Measurements from ENCODE around the gene ADPRM. TPM values are rescaled to one million over a fixed set of nuclear protein-coding genes. Genes with fewer than 3 reads are reported as not detected.

The ADPRM gene
- total and polyA plus RNA-seq, 5 donors from 2014 or later: 25.1 to 58.6 (median 46.9) TPM

GRCh38 chr17:10702574-10702973, 5.2 kb downstream of the ADPRM start:
- Mint-ChIP-seq H3K4me1 (peaks cover 49 to 75% (median 64%) of the 10 kb centered on the region in 4 donors), H3K4me3 (peak overlapping the region; percentile 22 to 76 (median 54)), H3K36me3 (peaks cover 12% of the 10 kb centered on the region), H3K9me3 (no peaks in the 10 kb centered on the region), H3K27me3 (no peaks in the 10 kb centered on the region), H3K27ac (peak overlapping the region; percentile 74 to 89 (median 89))
- no peaks in the 10 kb centered on the region for H3K9me3 ChIP-seq (ENCODE audit: control insufficient read depth in 2 of 2, low read length in 2 of 2)
- H3K36me3 ChIP-seq (ENCODE audit: control insufficient read depth, insufficient read depth, low read length): peaks cover 26% of the 10 kb centered on the region
- ATAC-seq (ENCODE audit: low read depth in 2 of 2) (no peak), DNase-seq (no peak)
- no peaks in the 10 kb centered on the region for H3K27me3 ChIP-seq (ENCODE audit: control insufficient read depth, insufficient read depth, low read length)
- H3K4me3 ChIP-seq (ENCODE audit: low read depth, low read length): peak overlapping the region; percentile 28
- H3K27ac ChIP-seq (ENCODE audit: insufficient read depth, low read length, poor library complexity, severe bottlenecking): no peak overlapping the region
- H3K4me1 ChIP-seq (ENCODE audit: control insufficient read depth, insufficient read depth, low read length, poor library complexity, severe bottlenecking): peaks cover 47% of the 10 kb centered on the region

GRCh38 chr17:10705727-10706126, 8.3 kb downstream of the ADPRM start:
- no peaks in the 10 kb centered on the region for H3K27me3 Mint-ChIP-seq
- H3K4me1 Mint-ChIP-seq: peaks cover 42 to 65% (median 54%) of the 10 kb centered on the region in 4 donors
- Histone ChIP-seq H3K9me3 (ENCODE audit: control insufficient read depth in 2 of 2, low read length in 2 of 2) (no peaks in the 10 kb centered on the region), H3K27ac (ENCODE audit: insufficient read depth, low read length, poor library complexity, severe bottlenecking) (no peak overlapping the region), H3K27me3 (ENCODE audit: control insufficient read depth, insufficient read depth, low read length) (no peaks in the 10 kb centered on the region), H3K4me1 (ENCODE audit: control insufficient read depth, insufficient read depth, low read length, poor library complexity, severe bottlenecking) (peaks cover 23% of the 10 kb centered on the region), H3K4me3 (ENCODE audit: low read depth, low read length) (no peak overlapping the region), H3K36me3 (ENCODE audit: control insufficient read depth, insufficient read depth, low read length) (peaks cover 55% of the 10 kb centered on the region)
- no peak for ATAC-seq (ENCODE audit: low read depth in 2 of 2)
- no peaks in the 10 kb centered on the region for H3K9me3 Mint-ChIP-seq
- no peak overlapping the region for H3K4me3 Mint-ChIP-seq
- H3K27ac Mint-ChIP-seq: peak overlapping the region in 2 of 3 donors; percentile 8 to 11
- H3K36me3 Mint-ChIP-seq: peaks cover 25% of the 10 kb centered on the region
- no peak for DNase-seq

GRCh38 chr17:10713318-10713717, 15.9 kb downstream of the ADPRM start:
- no peaks in the 10 kb centered on the region for H3K27me3 Mint-ChIP-seq
- DNase-seq (no peak), ATAC-seq (ENCODE audit: low read depth in 2 of 2) (no peak)
- H3K4me3 Mint-ChIP-seq: no peak overlapping the region
- H3K27ac Mint-ChIP-seq: no peak overlapping the region
- H3K27ac ChIP-seq (ENCODE audit: insufficient read depth, low read length, poor library complexity, severe bottlenecking): no peak overlapping the region
- no peaks in the 10 kb centered on the region for H3K4me1 ChIP-seq (ENCODE audit: control insufficient read depth, insufficient read depth, low read length, poor library complexity, severe bottlenecking)
- H3K9me3 Mint-ChIP-seq: no peaks in the 10 kb centered on the region
- peaks cover 43% of the 10 kb centered on the region for H3K36me3 Mint-ChIP-seq
- no peak overlapping the region for H3K4me3 ChIP-seq (ENCODE audit: low read depth, low read length)
- no peaks in the 10 kb centered on the region for H3K27me3 ChIP-seq (ENCODE audit: control insufficient read depth, insufficient read depth, low read length)
- H3K9me3 ChIP-seq (ENCODE audit: control insufficient read depth in 2 of 2, low read length in 2 of 2): no peaks in the 10 kb centered on the region
- H3K36me3 ChIP-seq (ENCODE audit: control insufficient read depth, insufficient read depth, low read length): peaks cover 48% of the 10 kb centered on the region
- peaks cover 4 to 10% (median 9%) of the 10 kb centered on the region in 4 donors for H3K4me1 Mint-ChIP-seq

- Mint-ChIP-seq H3K36me3 (peaks cover 28% of the 10 kb centered on the region), H3K27ac (peak overlapping the region in 1 of 3 donors; percentile 10)
Measured at GRCh38 chr17:10716218-10716617, 18.8 kb downstream of the ADPRM start.

GRCh38 chr17:10718547-10718946, 21.2 kb downstream of the ADPRM start:
- peaks cover 12% of the 10 kb centered on the region for H3K36me3 Mint-ChIP-seq
- H3K36me3 ChIP-seq (ENCODE audit: control insufficient read depth, insufficient read depth, low read length): peaks cover 3% of the 10 kb centered on the region
- no peak overlapping the region for H3K4me3 ChIP-seq (ENCODE audit: low read depth, low read length)
- no peak overlapping the region for H3K4me3 Mint-ChIP-seq
- no peaks in the 10 kb centered on the region for H3K9me3 ChIP-seq (ENCODE audit: control insufficient read depth in 2 of 2, low read length in 2 of 2)
- peaks cover 0 to 2% (median 0%) of the 10 kb centered on the region in 7 donors for H3K9me3 Mint-ChIP-seq
- DNase-seq (no peak), ATAC-seq (ENCODE audit: low read depth in 2 of 2) (no peak)
- H3K4me1 ChIP-seq (ENCODE audit: control insufficient read depth, insufficient read depth, low read length, poor library complexity, severe bottlenecking): no peaks in the 10 kb centered on the region
- H3K27me3 Mint-ChIP-seq: no peaks in the 10 kb centered on the region
- no peak overlapping the region for H3K27ac Mint-ChIP-seq
- no peaks in the 10 kb centered on the region for H3K27me3 ChIP-seq (ENCODE audit: control insufficient read depth, insufficient read depth, low read length)
- H3K4me1 Mint-ChIP-seq: peaks cover 0 to 7% (median 0%) of the 10 kb centered on the region in 4 donors
- no peak overlapping the region for H3K27ac ChIP-seq (ENCODE audit: insufficient read depth, low read length, poor library complexity, severe bottlenecking)

More at GRCh38 chr17:10716218-10716617, 18.8 kb downstream of the ADPRM start:
- ATAC-seq (ENCODE audit: low read depth in 2 of 2): no peak
- no peaks in the 10 kb centered on the region for H3K27me3 Mint-ChIP-seq
- H3K27me3 ChIP-seq (ENCODE audit: control insufficient read depth, insufficient read depth, low read length): no peaks in the 10 kb centered on the region
- H3K4me3 ChIP-seq (ENCODE audit: low read depth, low read length): no peak overlapping the region
- H3K9me3 ChIP-seq (ENCODE audit: control insufficient read depth in 2 of 2, low read length in 2 of 2): no peaks in the 10 kb centered on the region
- no peak overlapping the region for H3K27ac ChIP-seq (ENCODE audit: insufficient read depth, low read length, poor library complexity, severe bottlenecking)
- H3K4me1 Mint-ChIP-seq: peaks cover 0 to 7% (median 0%) of the 10 kb centered on the region in 4 donors
- H3K9me3 Mint-ChIP-seq: no peaks in the 10 kb centered on the region
- H3K4me3 Mint-ChIP-seq: no peak overlapping the region
- no peak for DNase-seq
- no peaks in the 10 kb centered on the region for H3K4me1 ChIP-seq (ENCODE audit: control insufficient read depth, insufficient read depth, low read length, poor library complexity, severe bottlenecking)
- peaks cover 20% of the 10 kb centered on the region for H3K36me3 ChIP-seq (ENCODE audit: control insufficient read depth, insufficient read depth, low read length)

- H3K4me3 Mint-ChIP-seq: no peak overlapping the region
- Histone ChIP-seq H3K27me3 (ENCODE audit: control insufficient read depth, insufficient read depth, low read length) (no peaks in the 10 kb centered on the region), H3K9me3 (ENCODE audit: control insufficient read depth in 2 of 2, low read length in 2 of 2) (no peaks in the 10 kb centered on the region), H3K4me3 (ENCODE audit: low read depth, low read length) (no peak overlapping the region), H3K27ac (ENCODE audit: insufficient read depth, low read length, poor library complexity, severe bottlenecking) (no peak overlapping the region), H3K36me3 (ENCODE audit: control insufficient read depth, insufficient read depth, low read length) (no peaks in the 10 kb centered on the region), H3K4me1 (ENCODE audit: control insufficient read depth, insufficient read depth, low read length, poor library complexity, severe bottlenecking) (no peaks in the 10 kb centered on the region)
- DNase-seq: no peak
- H3K36me3 Mint-ChIP-seq: no peaks in the 10 kb centered on the region
- ATAC-seq (ENCODE audit: low read depth in 2 of 2): no peak
- H3K27me3 Mint-ChIP-seq: peaks cover 18% of the 10 kb centered on the region
- H3K4me1 Mint-ChIP-seq: peaks cover 0 to 4% (median 0%) of the 10 kb centered on the region in 4 donors
- no peak overlapping the region for H3K27ac Mint-ChIP-seq
- peaks cover 0 to 2% (median 0%) of the 10 kb centered on the region in 7 donors for H3K9me3 Mint-ChIP-seq
Measured at GRCh38 chr17:10724546-10725195, 27.3 kb downstream of the ADPRM start.

- no peak overlapping the region for H3K4me3 ChIP-seq (ENCODE audit: low read depth, low read length)
- ATAC-seq (ENCODE audit: low read depth in 2 of 2): no peak
- Mint-ChIP-seq H3K4me1 (peaks cover 0 to 7% (median 0%) of the 10 kb centered on the region in 4 donors), H3K4me3 (no peak overlapping the region), H3K9me3 (peaks cover 0 to 2% (median 0%) of the 10 kb centered on the region in 7 donors), H3K36me3 (no peaks in the 10 kb centered on the region), H3K27ac (no peak overlapping the region), H3K27me3 (peaks cover 20% of the 10 kb centered on the region)
- no peak for DNase-seq
- H3K9me3 ChIP-seq (ENCODE audit: control insufficient read depth in 2 of 2, low read length in 2 of 2): no peaks in the 10 kb centered on the region
- H3K27ac ChIP-seq (ENCODE audit: insufficient read depth, low read length, poor library complexity, severe bottlenecking): no peak overlapping the region
- H3K27me3 ChIP-seq (ENCODE audit: control insufficient read depth, insufficient read depth, low read length): no peaks in the 10 kb centered on the region
- H3K36me3 ChIP-seq (ENCODE audit: control insufficient read depth, insufficient read depth, low read length): no peaks in the 10 kb centered on the region
- peaks cover under 1% of the 10 kb centered on the region for H3K4me1 ChIP-seq (ENCODE audit: control insufficient read depth, insufficient read depth, low read length, poor library complexity, severe bottlenecking)
Measured at GRCh38 chr17:10725262-10725661, 27.9 kb downstream of the ADPRM start.

- Mint-ChIP-seq H3K4me3 (no peak overlapping the region), H3K4me1 (peaks cover 0 to 13% (median 1%) of the 10 kb centered on the region in 4 donors), H3K27me3 (peaks cover 28% of the 10 kb centered on the region), H3K9me3 (peaks cover 0 to 5% (median 0%) of the 10 kb centered on the region in 7 donors), H3K36me3 (no peaks in the 10 kb centered on the region), H3K27ac (no peak overlapping the region)
- no peaks in the 10 kb centered on the region for H3K36me3 ChIP-seq (ENCODE audit: control insufficient read depth, insufficient read depth, low read length)
- no peaks in the 10 kb centered on the region for H3K9me3 ChIP-seq (ENCODE audit: control insufficient read depth in 2 of 2, low read length in 2 of 2)
- no peaks in the 10 kb centered on the region for H3K27me3 ChIP-seq (ENCODE audit: control insufficient read depth, insufficient read depth, low read length)
- no peak overlapping the region for H3K27ac ChIP-seq (ENCODE audit: insufficient read depth, low read length, poor library complexity, severe bottlenecking)
- peaks cover 5% of the 10 kb centered on the region for H3K4me1 ChIP-seq (ENCODE audit: control insufficient read depth, insufficient read depth, low read length, poor library complexity, severe bottlenecking)
- ATAC-seq (ENCODE audit: low read depth in 2 of 2) (no peak), DNase-seq (no peak)
- no peak overlapping the region for H3K4me3 ChIP-seq (ENCODE audit: low read depth, low read length)
Measured at GRCh38 chr17:10726196-10726595, 28.8 kb downstream of the ADPRM start.
